Muscle layer of colon (tissue), 2 donors: ENCODE data around the gene TXNRD3.
"Not testable (repeated sequence)": the region's sequence is repeated elsewhere in the genome, so short reads cannot be mapped to it uniquely, and the experiment has no call there.

Experiments used
- H3K27ac ChIP-seq: one replicate; pipeline ENCODE4 v1.7.0; 2013; ENCODE audit warnings: low read depth, mild to moderate bottlenecking, low read length, moderate library complexity
- H3K27me3 ChIP-seq, 2 donors: one replicate each; pipeline ENCODE4 v1.7.0; 2013; ENCODE audit warnings: low read length in 2 of 2, mild to moderate bottlenecking in 2 of 2; ENCODE audit not compliant: insufficient read depth in 2 of 2, control insufficient read depth in 1 of 2
- H3K36me3 ChIP-seq: one replicate; pipeline ENCODE4 v1.7.0; 2013; ENCODE audit warnings: mild to moderate bottlenecking, low read length; ENCODE audit not compliant: insufficient read depth
- H3K4me1 ChIP-seq: one replicate; pipeline ENCODE4 v1.7.0; 2013; ENCODE audit warnings: mild to moderate bottlenecking, low read length; ENCODE audit not compliant: insufficient read depth
- H3K4me3 ChIP-seq, 2 donors: one replicate each; pipeline ENCODE4 v1.7.0; 2013; ENCODE audit warnings: low read length in 2 of 2, low read depth in 1 of 2, mild to moderate bottlenecking in 1 of 2, moderate library complexity in 1 of 2
- H3K9ac ChIP-seq: one replicate; pipeline ENCODE4 v1.7.0; 2013; ENCODE audit warnings: low read length
- H3K9me3 ChIP-seq: one replicate; pipeline ENCODE4 v1.7.0; 2013; ENCODE audit warnings: mild to moderate bottlenecking, low read length
- donor health status: abdominal sarcoma.
- donor health status: Adenocarcinoma of cecum.

TXNRD3 gene

DNA sequence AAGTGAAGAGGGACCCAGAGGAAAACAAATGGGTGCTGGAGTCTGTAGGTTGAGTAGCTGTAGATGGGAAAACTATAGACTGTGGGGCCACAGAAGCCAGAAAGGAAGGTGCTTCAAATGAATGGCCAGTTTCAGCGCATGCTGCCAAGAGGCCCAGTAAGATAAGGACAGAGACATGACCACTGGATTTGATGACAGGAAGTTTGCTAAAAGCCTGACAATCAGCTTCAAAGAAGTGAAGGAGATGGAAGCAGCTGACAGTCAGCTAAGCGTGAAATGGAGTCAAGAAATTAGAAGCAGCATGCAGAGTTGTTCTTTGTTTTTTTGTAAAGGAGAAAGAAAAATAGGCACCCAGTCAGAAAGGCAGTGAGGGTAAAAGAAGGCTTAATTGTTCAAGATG is 24.9 kb downstream of the TXNRD3 start:
- Histone ChIP-seq H3K27me3 (no peaks in the 10 kb centered on the region), H3K36me3 (peaks cover 28% of the 10 kb centered on the region), H3K27ac (no peak overlapping the region), H3K4me3 (no peak overlapping the region), H3K9ac (no peak overlapping the region), H3K4me1 (no peaks in the 10 kb centered on the region), H3K9me3 (no peaks in the 10 kb centered on the region)

DNA sequence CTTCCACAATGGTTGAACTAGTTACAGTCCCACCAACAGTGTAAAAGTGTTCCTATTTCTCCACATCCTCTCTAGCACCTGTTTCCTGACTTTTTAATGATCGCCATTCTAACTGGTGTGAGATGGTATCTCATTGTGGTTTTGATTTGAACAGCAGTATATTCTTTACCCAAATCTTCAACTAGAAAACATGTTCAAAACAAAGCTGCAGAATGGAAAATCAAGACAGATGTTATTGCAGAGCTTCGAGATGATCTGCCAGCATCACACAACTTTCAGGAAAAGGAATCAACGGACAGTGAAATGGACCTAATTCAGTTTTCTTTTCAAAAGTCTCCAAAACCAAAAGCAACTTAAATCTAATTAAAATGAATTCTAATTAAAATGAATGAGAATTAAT is 29.2 kb downstream of the TXNRD3 start:
- peaks cover 16% of the 10 kb centered on the region for H3K36me3 ChIP-seq
- not testable (repeated sequence) for H3K4me3 ChIP-seq, H3K4me1 ChIP-seq, H3K9me3 ChIP-seq, H3K9ac ChIP-seq, H3K27ac ChIP-seq, H3K27me3 ChIP-seq

DNA sequence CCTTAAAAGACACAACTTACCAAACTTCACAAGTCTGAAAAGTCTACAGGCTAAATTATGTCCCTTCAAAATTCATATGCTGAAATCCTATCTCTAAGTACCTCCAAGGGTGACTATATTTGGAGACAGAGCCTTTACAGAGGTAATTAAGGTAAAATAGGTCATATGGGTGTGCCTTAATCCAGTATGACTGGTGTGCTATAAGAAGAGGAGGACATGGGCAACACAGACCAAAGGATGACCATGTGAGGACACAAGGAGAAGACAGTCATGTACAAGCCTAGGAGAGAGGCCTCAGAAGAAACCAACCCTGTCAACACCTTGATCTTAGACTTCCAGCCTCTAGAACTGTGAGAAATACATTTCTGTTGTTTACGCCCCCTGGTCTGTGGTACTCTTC is 32.2 kb downstream of the TXNRD3 start:
- no peaks in the 10 kb centered on the region for H3K4me1 ChIP-seq
- H3K27me3 ChIP-seq: no peaks in the 10 kb centered on the region
- H3K4me3 ChIP-seq: no peak overlapping the region
- H3K9ac ChIP-seq: no peak overlapping the region
- H3K36me3 ChIP-seq: peaks cover 5% of the 10 kb centered on the region
- H3K27ac ChIP-seq: no peak overlapping the region
- H3K9me3 ChIP-seq: no peaks in the 10 kb centered on the region

DNA sequence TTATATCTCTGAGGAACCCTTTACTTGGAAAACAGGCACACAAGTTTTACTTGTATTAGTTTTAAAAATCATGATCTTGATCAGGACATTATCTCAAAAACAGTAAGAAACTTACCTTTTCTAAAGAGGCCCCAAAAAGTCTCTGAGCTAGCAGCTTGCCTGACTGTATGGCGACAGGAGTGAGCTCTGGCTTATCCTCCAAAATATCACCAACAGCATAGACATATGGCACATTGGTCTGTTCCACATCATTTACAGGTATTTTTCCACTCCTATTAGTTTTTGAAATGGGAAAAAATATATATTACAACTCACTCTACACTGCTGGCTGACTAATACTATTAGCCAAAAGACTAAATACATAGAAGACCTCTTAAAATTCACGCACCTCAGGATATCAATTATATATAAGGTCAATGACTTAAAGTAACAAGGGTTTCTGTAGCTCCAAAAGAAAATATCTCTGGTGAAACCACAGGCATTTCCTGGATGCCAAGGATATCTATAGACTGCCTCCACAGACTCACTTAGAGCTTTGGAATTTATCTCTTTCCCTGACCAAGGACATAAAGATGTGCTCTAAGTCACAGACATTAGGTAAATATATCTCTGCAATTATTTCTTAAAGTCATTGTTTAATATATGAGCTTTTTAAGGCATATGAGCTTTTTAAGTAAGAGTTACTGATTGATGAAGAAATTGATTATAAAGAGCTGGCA is 33.1 kb downstream of the TXNRD3 start:
- H3K9me3 ChIP-seq: no peaks in the 10 kb centered on the region
- no peaks in the 10 kb centered on the region for H3K27me3 ChIP-seq
- H3K27ac ChIP-seq: no peak overlapping the region
- no peak overlapping the region for H3K9ac ChIP-seq
- H3K36me3 ChIP-seq: peaks cover 12% of the 10 kb centered on the region
- H3K4me1 ChIP-seq: no peaks in the 10 kb centered on the region
- no peak overlapping the region for H3K4me3 ChIP-seq

DNA sequence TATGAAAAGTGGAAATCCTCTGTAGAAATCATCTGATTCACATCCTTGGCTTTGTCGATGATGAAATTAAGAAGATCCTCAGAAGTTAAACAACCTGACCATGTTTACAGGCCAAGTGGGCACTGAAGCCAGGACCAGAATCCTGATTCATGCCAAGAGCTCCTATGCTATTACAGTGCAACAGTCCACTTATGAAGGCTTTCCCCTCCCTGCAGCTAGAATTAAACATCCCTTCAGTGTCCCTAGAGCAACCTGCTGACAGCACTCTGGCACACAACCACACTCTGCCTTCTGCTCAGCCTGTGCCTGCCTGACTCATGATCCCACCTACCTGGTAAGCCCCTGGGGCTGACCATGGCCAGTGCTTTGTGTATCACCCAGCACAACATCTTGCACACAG is 33.8 kb downstream of the TXNRD3 start:
- Histone ChIP-seq H3K9me3 (no peaks in the 10 kb centered on the region), H3K27ac (no peak overlapping the region), H3K36me3 (peaks cover 12% of the 10 kb centered on the region), H3K27me3 (no peaks in the 10 kb centered on the region), H3K4me3 (no peak overlapping the region), H3K4me1 (no peaks in the 10 kb centered on the region), H3K9ac (no peak overlapping the region)

DNA sequence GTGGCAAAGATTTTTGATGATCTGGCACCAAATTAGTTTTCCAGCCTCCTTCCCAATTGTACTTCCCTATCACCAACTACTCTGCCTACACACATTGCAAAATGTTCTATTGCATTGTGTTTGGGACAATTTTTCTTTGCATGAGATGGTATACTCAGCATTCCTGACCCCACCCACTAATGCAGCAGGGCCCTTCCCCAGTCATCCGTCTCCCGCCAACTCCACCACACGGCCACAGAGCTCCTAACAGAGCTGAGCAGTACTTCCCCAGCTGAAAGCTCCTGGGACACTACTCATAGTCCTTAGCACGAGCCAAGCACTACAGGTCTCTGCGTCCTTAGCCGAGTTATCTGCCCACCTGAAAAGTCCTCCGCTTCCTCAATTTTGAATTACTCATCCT is 34.2 kb downstream of the TXNRD3 start:
- H3K9me3 ChIP-seq: no peaks in the 10 kb centered on the region
- peaks cover 12% of the 10 kb centered on the region for H3K36me3 ChIP-seq
- H3K4me3 ChIP-seq: no peak overlapping the region
- no peaks in the 10 kb centered on the region for H3K4me1 ChIP-seq
- H3K27me3 ChIP-seq: no peaks in the 10 kb centered on the region
- H3K27ac ChIP-seq: no peak overlapping the region
- H3K9ac ChIP-seq: no peak overlapping the region

DNA sequence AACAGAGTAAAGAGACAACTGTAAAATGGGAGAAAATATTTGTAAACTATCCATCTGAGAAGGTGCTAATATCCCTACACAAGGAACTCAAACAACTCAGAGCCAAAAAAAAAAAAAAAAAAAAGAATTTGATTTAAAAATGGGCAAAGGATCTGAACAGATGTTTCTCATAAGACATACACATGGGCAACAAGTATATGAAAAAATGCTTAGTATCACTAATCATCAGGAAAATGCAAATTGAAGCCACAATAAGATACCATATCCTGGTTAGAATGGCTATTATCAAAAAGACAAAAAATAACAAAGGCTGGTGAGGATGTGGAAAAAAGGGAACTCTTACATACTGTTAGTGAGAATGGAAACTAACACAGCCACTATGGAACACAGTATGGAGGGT is 36.2 kb downstream of the TXNRD3 start:
- Histone ChIP-seq H3K4me1 (no peaks in the 10 kb centered on the region), H3K27me3 (no peaks in the 10 kb centered on the region), H3K4me3 (no peak overlapping the region), H3K27ac (no peak overlapping the region), H3K9me3 (no peaks in the 10 kb centered on the region), H3K9ac (no peak overlapping the region), H3K36me3 (peaks cover 17% of the 10 kb centered on the region)

DNA sequence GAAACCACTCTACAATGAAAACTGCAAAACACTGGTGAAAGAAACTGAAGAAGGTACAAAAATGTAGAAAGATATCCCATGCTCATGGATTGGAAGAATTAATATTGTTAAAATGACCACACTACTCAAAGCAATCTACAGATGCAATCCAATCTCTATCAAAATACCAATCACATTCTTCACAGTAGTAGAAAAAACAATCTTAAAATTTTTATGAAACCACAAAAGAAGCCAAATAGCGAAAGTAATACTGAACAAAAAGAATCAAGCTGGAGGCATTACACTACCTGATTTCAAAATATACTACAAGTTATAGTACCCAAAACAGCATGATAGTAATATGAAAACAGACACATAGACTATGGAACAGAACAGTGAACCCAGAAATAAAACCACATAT is 36.9 kb downstream of the TXNRD3 start:
- no peak overlapping the region for H3K27ac ChIP-seq
- no peak overlapping the region for H3K9ac ChIP-seq
- no peaks in the 10 kb centered on the region for H3K27me3 ChIP-seq
- no peak overlapping the region for H3K4me3 ChIP-seq
- H3K4me1 ChIP-seq: no peaks in the 10 kb centered on the region
- H3K36me3 ChIP-seq: peaks cover 23% of the 10 kb centered on the region
- no peaks in the 10 kb centered on the region for H3K9me3 ChIP-seq

DNA sequence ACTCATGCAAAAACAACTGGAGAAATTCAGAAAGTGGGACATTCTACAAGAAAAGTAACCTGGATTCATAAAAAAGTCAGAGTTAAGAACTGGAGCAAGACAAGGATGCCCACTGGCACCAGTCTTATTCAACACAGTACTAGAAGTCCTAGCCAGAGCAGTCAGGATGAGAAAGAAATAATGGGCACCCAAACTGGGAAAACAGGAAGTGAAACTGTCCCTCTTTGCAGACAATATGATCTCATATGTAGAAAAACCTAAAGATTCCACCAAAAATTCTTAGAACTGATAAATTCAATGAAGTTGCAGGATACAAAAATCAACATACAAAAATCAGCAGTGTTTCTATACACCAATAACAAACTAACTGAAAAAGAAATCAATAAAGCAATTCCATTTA is 37.4 kb downstream of the TXNRD3 start:
- H3K36me3 ChIP-seq: peaks cover 23% of the 10 kb centered on the region
- no peaks in the 10 kb centered on the region for H3K4me1 ChIP-seq
- H3K27ac ChIP-seq: no peak overlapping the region

DNA sequence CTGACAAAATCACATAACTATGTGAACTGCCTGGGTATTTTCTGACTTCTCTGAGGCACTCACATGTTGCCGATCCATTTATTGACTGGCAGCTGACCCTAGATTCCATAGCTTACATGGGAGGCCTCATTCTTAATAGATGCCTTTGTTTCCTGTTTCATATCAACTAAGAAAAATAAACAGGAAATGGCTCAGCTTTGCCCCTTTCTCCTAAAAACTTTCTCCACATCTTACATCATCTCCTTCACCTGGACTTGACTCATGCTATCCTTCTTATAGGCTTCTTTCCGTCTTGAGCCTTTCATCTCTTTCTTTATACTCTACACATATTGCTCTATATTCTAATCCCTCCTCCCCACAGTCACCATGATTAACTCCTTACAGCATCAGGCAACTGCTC is 38.0 kb downstream of the TXNRD3 start:
- H3K9me3 ChIP-seq: no peaks in the 10 kb centered on the region
- H3K27ac ChIP-seq: no peak overlapping the region
- no peaks in the 10 kb centered on the region for H3K27me3 ChIP-seq
- H3K4me1 ChIP-seq: no peaks in the 10 kb centered on the region
- H3K4me3 ChIP-seq: no peak overlapping the region
- peaks cover 23% of the 10 kb centered on the region for H3K36me3 ChIP-seq
- H3K9ac ChIP-seq: no peak overlapping the region

More for the DNA sequence above, 37.4 kb downstream of the TXNRD3 start:
- H3K4me3 ChIP-seq: no peak overlapping the region
- no peaks in the 10 kb centered on the region for H3K27me3 ChIP-seq
- H3K9me3 ChIP-seq: no peaks in the 10 kb centered on the region
- no peak overlapping the region for H3K9ac ChIP-seq

DNA sequence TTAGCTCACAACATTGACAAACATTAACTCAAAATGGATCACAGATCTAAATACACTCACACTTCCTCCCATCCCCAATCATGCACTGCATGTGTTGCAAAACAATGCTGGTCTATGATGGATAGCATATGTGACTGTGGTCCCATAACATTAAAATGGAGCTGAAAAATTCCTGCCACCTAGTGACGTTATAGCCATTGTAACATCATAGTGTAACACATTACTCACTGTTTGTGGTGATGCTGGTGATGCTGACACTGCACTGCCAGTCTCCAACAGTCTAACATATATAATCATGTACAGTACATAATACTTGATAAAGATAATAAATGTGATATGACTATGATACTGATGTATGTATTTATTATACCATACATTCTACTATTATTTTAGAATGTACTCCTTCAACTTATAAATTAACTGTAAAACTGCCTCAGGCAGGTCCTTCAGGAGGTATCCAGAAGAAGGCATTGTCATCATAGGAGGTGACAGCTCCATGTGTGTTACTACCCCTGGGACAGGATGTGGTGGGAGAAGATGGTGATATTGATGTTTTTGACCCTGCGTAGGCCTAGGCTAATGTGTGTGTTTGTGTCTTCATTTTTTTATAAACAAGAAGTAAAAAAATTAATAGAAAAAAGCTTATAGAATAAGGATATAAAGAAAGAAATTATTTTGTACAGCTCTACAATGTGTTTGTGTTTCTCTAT is 41.3 kb downstream of the TXNRD3 start:
- no peak overlapping the region for H3K27ac ChIP-seq
- H3K4me1 ChIP-seq: no peaks in the 10 kb centered on the region
- H3K9me3 ChIP-seq: no peaks in the 10 kb centered on the region
- no peaks in the 10 kb centered on the region for H3K27me3 ChIP-seq
- no peak overlapping the region for H3K9ac ChIP-seq
- peaks cover 40% of the 10 kb centered on the region for H3K36me3 ChIP-seq
- H3K4me3 ChIP-seq: no peak overlapping the region
